ENCODE measurements around the gene FMN1.

DNA sequence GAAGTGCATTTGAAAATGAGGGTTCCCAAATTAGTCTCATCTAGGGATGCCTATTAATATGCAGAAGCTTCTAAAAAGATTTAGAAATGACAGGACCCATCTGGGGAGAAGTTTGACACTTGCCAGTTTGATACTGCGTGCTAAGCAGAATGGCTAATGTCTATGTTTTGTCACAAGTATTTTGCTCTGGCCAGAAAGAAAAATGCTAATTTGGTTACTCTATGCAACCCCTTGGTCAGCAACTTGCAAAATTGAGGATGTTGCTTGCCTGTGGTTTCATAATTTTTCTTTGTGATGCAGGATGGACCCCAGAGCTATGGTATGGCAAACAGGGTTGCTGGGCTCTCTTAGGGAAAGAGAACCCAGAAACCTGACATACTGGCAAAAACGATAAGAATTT, 148.2 kb downstream of the FMN1 start:
- TF ChIP-seq CTCF (IDR thresholded peaks at IDR 0.05) (no peak), TEAD1 (CRISPR knock-in tag; IDR thresholded peaks at IDR 0.05) (no peak), ESRRA (CRISPR knock-in tag; IDR thresholded peaks at IDR 0.05; ENCODE audit: borderline replicate concordance) (no peak), NR2C2 (CRISPR knock-in tag; IDR thresholded peaks at IDR 0.05) (no peak), SP1 (CRISPR knock-in tag; conservative IDR thresholded peaks at IDR 0.05) (no peak), E2F1 (CRISPR knock-in tag; IDR thresholded peaks at IDR 0.05) (no peak), ZBTB21 (CRISPR knock-in tag; IDR thresholded peaks at IDR 0.05; ENCODE audit: borderline replicate concordance) (no peak), ZNF317 (CRISPR knock-in tag; IDR thresholded peaks at IDR 0.05; ENCODE audit: borderline replicate concordance, low read depth) (no peak), PRDM15 (CRISPR knock-in tag; IDR thresholded peaks at IDR 0.05) (no peak), FOXJ3 (CRISPR knock-in tag; IDR thresholded peaks at IDR 0.05; ENCODE audit: borderline replicate concordance) (no peak), NFYB (CRISPR knock-in tag; conservative IDR thresholded peaks at IDR 0.05; ENCODE audit: low read depth) (no peak), SOX15 (CRISPR knock-in tag; IDR thresholded peaks at IDR 0.05) (no peak)
- TF ChIP-seq, protein P1, sequence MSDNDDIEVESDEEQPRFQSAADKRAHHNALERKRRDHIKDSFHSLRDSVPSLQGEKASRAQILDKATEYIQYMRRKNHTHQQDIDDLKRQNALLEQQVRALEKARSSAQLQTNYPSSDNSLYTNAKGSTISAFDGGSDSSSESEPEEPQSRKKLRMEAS (CRISPR knock-in tag; IDR thresholded peaks at IDR 0.05) = no peak
- TF ChIP-seq, protein P2, sequence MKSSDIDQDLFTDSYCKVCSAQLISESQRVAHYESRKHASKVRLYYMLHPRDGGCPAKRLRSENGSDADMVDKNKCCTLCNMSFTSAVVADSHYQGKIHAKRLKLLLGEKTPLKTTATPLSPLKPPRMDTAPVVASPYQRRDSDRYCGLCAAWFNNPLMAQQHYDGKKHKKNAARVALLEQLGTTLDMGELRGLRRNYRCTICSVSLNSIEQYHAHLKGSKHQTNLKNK (CRISPR knock-in tag; IDR thresholded peaks at IDR 0.05) = no peak
